H1 (cell line): ENCODE data around the gene RAPGEF6. TPM values are rescaled to one million over a fixed set of nuclear protein-coding genes. Genes with fewer than 3 reads are reported as not detected.

Experiments used
- CTCF ChIA-PET: fragments of 300-600 bp; sonication (Branson Sonifier 250); formaldehyde crosslinking; loops from one replicate; lab custom pipeline; 2021; ENCODE audit not compliant: partially characterized antibody; lab: Charles Lee
- POLR2A ChIA-PET: fragments of 300-600 bp; sonication (Branson Sonifier 250); formaldehyde crosslinking; loops from one replicate; lab custom pipeline; 2021; ENCODE audit warnings: inconsistent platforms; ENCODE audit not compliant: partially characterized antibody; lab: Charles Lee
- DNase-seq, 2 experiments: peaks; one replicate each; pipeline versions ENCODE4 v3.0.0 to v3.0.0-alpha.2; 2010 to 2022; ENCODE audit warnings: low spot score in 2 of 2, low read depth in 1 of 2, mixed read lengths in 1 of 2
- FAIRE-seq: peaks from 2 replicates; lab custom pipeline; 2011; peaks lifted over from hg19 to GRCh38; lab: Jason Lieb, UNC
- H2AFZ ChIP-seq: 2 replicates; pipeline ENCODE4 v1.8.1; 2012; ENCODE audit warnings: low read length, inconsistent platforms
- H2AK5ac ChIP-seq: 2 replicates; pipeline ENCODE4 v1.6.1; 2013; ENCODE audit warnings: low read depth, low read length
- H2BK120ac ChIP-seq: replicated peaks from 2 replicates; pipeline ENCODE3; 2013; ENCODE audit warnings: low read depth, low read length, inconsistent platforms
- H2BK12ac ChIP-seq: 2 replicates; pipeline ENCODE4 v1.6.1; 2013; ENCODE audit warnings: low read depth, low read length
- H2BK15ac ChIP-seq: 2 replicates; pipeline ENCODE4 v1.6.1; 2013; ENCODE audit warnings: low read length
- H2BK20ac ChIP-seq: 2 replicates; pipeline ENCODE4 v1.6.1; 2013; ENCODE audit warnings: low read length
- H2BK5ac ChIP-seq: 2 replicates; pipeline ENCODE4 v1.6.1; 2013; ENCODE audit warnings: low read depth, low read length
- H3K14ac ChIP-seq: 2 replicates; pipeline ENCODE4 v1.6.1; 2013; ENCODE audit warnings: inconsistent platforms; ENCODE audit not compliant: insufficient read length
- H3K18ac ChIP-seq: 2 replicates; pipeline ENCODE4 v1.6.1; 2013; ENCODE audit warnings: low read length; ENCODE audit errors: extremely low read depth
- H3K23ac ChIP-seq: 2 replicates; pipeline ENCODE4 v1.6.1; 2013; ENCODE audit warnings: inconsistent platforms; ENCODE audit not compliant: insufficient read length
- H3K23me2 ChIP-seq: 2 replicates; pipeline ENCODE4 v1.6.1; 2013; ENCODE audit warnings: low read depth, low read length
- H3K27ac ChIP-seq: 2 replicates; pipeline ENCODE4 v1.6.1; 2011; ENCODE audit warnings: low read depth, low read length, inconsistent platforms
- H3K27me3 ChIP-seq, 4 experiments: replicated peaks in 1 of 4; 1 replicate in 1 of 4; 2 replicates in 3 of 4; pipeline versions ENCODE4 v1.6.1 to v1.8.1; 2011 to 2013; ENCODE audit warnings: low read length in 3 of 4, mild to moderate bottlenecking in 3 of 4, inconsistent platforms in 2 of 4, mixed read lengths in 2 of 4, moderate library complexity in 1 of 4; ENCODE audit not compliant: control insufficient read depth in 3 of 4, insufficient read depth in 3 of 4; ENCODE audit errors: extremely low read depth in 1 of 4
- H3K36me3 ChIP-seq, 4 experiments: 2 replicates each; pipeline versions ENCODE4 v1.6.1 to v1.8.1; 2011 to 2013; ENCODE audit warnings: mild to moderate bottlenecking in 4 of 4, low read length in 3 of 4, moderate library complexity in 2 of 4, control low read depth in 1 of 4, inconsistent platforms in 1 of 4; ENCODE audit not compliant: insufficient read depth in 4 of 4, control insufficient read depth in 2 of 4
- H3K4ac ChIP-seq: replicated peaks from 2 replicates; pipeline ENCODE3; 2013; ENCODE audit warnings: low read length, low read depth, mixed read lengths, inconsistent platforms; ENCODE audit not compliant: insufficient read length
- H3K4me1 ChIP-seq, 4 experiments: replicated peaks in 1 of 4; 1 replicate in 1 of 4; 2 replicates in 3 of 4; pipeline versions ENCODE4 v1.6.1 to v1.8.1; 2011 to 2013; ENCODE audit warnings: low read length in 3 of 4, inconsistent platforms in 2 of 4, mixed read lengths in 1 of 4; ENCODE audit not compliant: insufficient read depth in 4 of 4, control insufficient read depth in 3 of 4
- H3K4me2 ChIP-seq, 2 experiments: 2 replicates each; pipeline versions ENCODE4 v1.6.1 to v1.8.1; 2011 to 2013; ENCODE audit warnings: low read depth in 2 of 2, low read length in 2 of 2, control low read depth in 1 of 2, inconsistent platforms in 1 of 2, mild to moderate bottlenecking in 1 of 2; ENCODE audit not compliant: insufficient read depth in 1 of 2
- H3K4me3 ChIP-seq, 4 experiments: fragments of 200-600, 300-600 bp in 1 of 4; sonication (generic), shearing (Covaris generic), sonication (Bioruptor Twin) in 1 of 4; 2 replicates each; pipeline versions ENCODE4 v1.5.1 to v1.8.1; 2011 to 2016; ENCODE audit warnings: low read length in 4 of 4, low read depth in 3 of 4, control low read depth in 2 of 4, inconsistent platforms in 2 of 4, mild to moderate bottlenecking in 2 of 4, mixed read lengths in 1 of 4, moderate library complexity in 1 of 4; ENCODE audit not compliant: insufficient read depth in 2 of 4; ENCODE audit errors: extremely low read depth in 1 of 4
- H3K56ac ChIP-seq: replicated peaks from 2 replicates; pipeline ENCODE3; 2013; ENCODE audit warnings: low read depth, mild to moderate bottlenecking, mixed read lengths, low read length, inconsistent platforms; ENCODE audit not compliant: insufficient read length
- H3K79me1 ChIP-seq: 2 replicates; pipeline ENCODE4 v1.6.1; 2013; ENCODE audit warnings: low read depth, low read length, control low read depth
- H3K79me2 ChIP-seq, 2 experiments: 2 replicates each; pipeline versions ENCODE4 v1.6.1 to v1.8.1; 2012 to 2013; ENCODE audit warnings: low read length in 2 of 2, mild to moderate bottlenecking in 2 of 2, inconsistent platforms in 1 of 2; ENCODE audit not compliant: insufficient read depth in 2 of 2, control insufficient read depth in 1 of 2
- H3K9ac ChIP-seq, 4 experiments: replicated peaks in 1 of 4; 1 replicate in 1 of 4; 2 replicates in 3 of 4; pipeline versions ENCODE4 v1.6.1 to v1.8.1; 2011 to 2013; ENCODE audit warnings: low read depth in 3 of 4, low read length in 3 of 4, control low read depth in 2 of 4, mild to moderate bottlenecking in 2 of 4, moderate library complexity in 2 of 4, inconsistent platforms in 1 of 4; ENCODE audit errors: extremely low read depth in 1 of 4
- H3K9me3 ChIP-seq, 2 experiments: 2 replicates each; pipeline versions ENCODE4 v1.6.1 to v1.8.1; 2012 to 2013; ENCODE audit warnings: mild to moderate bottlenecking in 2 of 2, moderate library complexity in 2 of 2, control low read depth in 1 of 2, inconsistent platforms in 1 of 2, low read depth in 1 of 2, low read length in 1 of 2, mixed read lengths in 1 of 2; ENCODE audit not compliant: insufficient read depth in 2 of 2
- H4K20me1 ChIP-seq, 2 experiments: replicated peaks in 1 of 2; 2 replicates each; pipeline versions ENCODE3 to v1.8.1; 2011 to 2013; ENCODE audit warnings: inconsistent platforms in 2 of 2, low read length in 2 of 2, mild to moderate bottlenecking in 1 of 2; ENCODE audit not compliant: insufficient read depth in 2 of 2, control insufficient read depth in 1 of 2
- H4K5ac ChIP-seq: 2 replicates; pipeline ENCODE4 v1.6.1; 2013; ENCODE audit warnings: low read length, low read depth, mixed read lengths, inconsistent platforms; ENCODE audit not compliant: insufficient read length
- H4K8ac ChIP-seq: 2 replicates; pipeline ENCODE4 v1.8.0; 2013; ENCODE audit warnings: mild to moderate bottlenecking, moderate library complexity, low read length, inconsistent platforms; ENCODE audit not compliant: insufficient read depth; ENCODE audit errors: extremely low read depth
- H4K91ac ChIP-seq: replicated peaks from 2 replicates; pipeline ENCODE3; 2013; ENCODE audit warnings: low read length, mixed read lengths, inconsistent platforms; ENCODE audit not compliant: insufficient read length
- ASH2L ChIP-seq: fragments of 200-600, 300-600 bp; sonication (generic); IDR thresholded peaks from one replicate; pipeline ENCODE4 v1.7.1; 2017; ENCODE audit warnings: low read length
- BCL11A ChIP-seq, 2 experiments: IDR thresholded peaks; one replicate each; pipeline ENCODE4 v1.6.1; 2011; ENCODE audit warnings: low read depth in 2 of 2, low read length in 2 of 2, mild to moderate bottlenecking in 2 of 2
- BRCA1 ChIP-seq: IDR thresholded peaks from 2 replicates; pipeline ENCODE4 v1.6.1; 2012; ENCODE audit warnings: low read depth, low read length, improper control_type of control experiment
- CBX5 ChIP-seq: fragments of 300-800, 300-1000 bp; sonication (generic); IDR thresholded peaks from 2 replicates; pipeline ENCODE4 v1.7.1; 2016; ENCODE audit warnings: antibody characterized with exemption, low read length, low read depth
- CBX8 ChIP-seq: fragments of 300-800, 300-1000 bp; sonication (generic); IDR thresholded peaks from 2 replicates; pipeline ENCODE4 v1.7.1; 2016; ENCODE audit warnings: low read depth, low read length, borderline replicate concordance
- CHD1 ChIP-seq: IDR thresholded peaks from 2 replicates; pipeline ENCODE4 v1.6.1; 2012; ENCODE audit warnings: low read depth, low read length, improper control_type of control experiment
- CHD2 ChIP-seq: IDR thresholded peaks from 2 replicates; pipeline ENCODE4 v1.6.1; 2012; ENCODE audit warnings: low read length, improper control_type of control experiment
- HDAC6 ChIP-seq: IDR thresholded peaks from one replicate; pipeline ENCODE4 v1.7.1; 2012; ENCODE audit warnings: low read depth, mild to moderate bottlenecking, inconsistent platforms, low read length, moderate library complexity
- NANOG ChIP-seq: IDR thresholded peaks from 2 replicates; pipeline ENCODE4 v1.6.1; 2011; ENCODE audit warnings: low read length, low read depth, mild to moderate bottlenecking, inconsistent platforms; ENCODE audit not compliant: insufficient read depth, poor library complexity, severe bottlenecking
- PHF8 ChIP-seq: fragments of 200-600 bp; sonication (generic); conservative IDR thresholded peaks from 2 replicates; pipeline ENCODE4 v1.7.1; 2012; ENCODE audit warnings: low read depth, mild to moderate bottlenecking, inconsistent platforms, low read length, moderate library complexity
- POU5F1 ChIP-seq: IDR thresholded peaks from 2 replicates; pipeline ENCODE4 v1.6.1; 2011; ENCODE audit warnings: low read depth, mild to moderate bottlenecking, low read length, moderate library complexity
- RBBP5 ChIP-seq: IDR thresholded peaks from 2 replicates; pipeline ENCODE4 v1.7.1; 2012; ENCODE audit warnings: low read depth, mild to moderate bottlenecking, inconsistent platforms, low read length, moderate library complexity, borderline replicate concordance
- SIN3A ChIP-seq, 2 experiments: IDR thresholded peaks in 1 of 2; conservative IDR thresholded peaks in 1 of 2; 2 replicates each; pipeline ENCODE4 v1.6.1; 2011 to 2012; ENCODE audit warnings: low read length in 2 of 2, improper control_type of control experiment in 1 of 2, low read depth in 1 of 2, mild to moderate bottlenecking in 1 of 2
- TBP ChIP-seq: IDR thresholded peaks from 2 replicates; pipeline ENCODE4 v1.6.1; 2011; ENCODE audit warnings: low read depth, low read length, improper control_type of control experiment
- polyA plus RNA-seq, 7 experiments: library from polyadenylated mRNA; depleted of rRNA in 3 of 7; stranded (reverse) in 5 of 7; unstranded in 2 of 7; fragments of >200 nt in 5 of 7; fragments of 200-250 nt in 2 of 7; gene quantifications; 1 replicate in 5 of 7; 2 replicates in 1 of 7; 4 replicates in 1 of 7; pipeline versions ENCODE4 v1.2.1 to v1.2.3, GENCODE V29; 2011 to 2013; ENCODE audit warnings: missing spikeins in 2 of 7, mixed read lengths in 2 of 7
- total RNA-seq: library from RNA; stranded (reverse); fragmentation: NEBNext Ultra II Directional; extraction: Animal tissue kit (Norgen Biotek cat#: 25700); gene quantifications from 2 replicates; pipeline ENCODE4 v1.2.1, GENCODE V29; 2021

The RAPGEF6 gene
- total and polyA plus RNA-seq, 2 of the 8 experiments (the other 6 are each of a cell fraction or from before 2014, with no cell fraction given), result 4.8 to 20.0 TPM

GRCh38 chr5:131684595-131684994 is 49.6 kb upstream of the RAPGEF6 start:
- Histone ChIP-seq H2AK5ac (no peak overlapping the region), H3K79me1 (no peaks in the 10 kb centered on the region), H3K9me3 (no peaks in the 10 kb centered on the region), H2BK5ac (no peak overlapping the region), H3K79me2 (no peaks in the 10 kb centered on the region), H3K36me3 (no peaks in the 10 kb centered on the region), H4K8ac (no peak overlapping the region), H3K4me1 (no peaks in the 10 kb centered on the region), H3K27me3 (no peaks in the 10 kb centered on the region), H3K4ac (no peak overlapping the region), H2BK120ac (no peak overlapping the region), H3K27ac (no peak overlapping the region), H4K91ac (no peak overlapping the region), H2BK15ac (no peak overlapping the region), H2BK20ac (no peak overlapping the region), H3K23ac (no peak overlapping the region), H3K23me2 (no peaks in the 10 kb centered on the region), H3K18ac (no peak overlapping the region), H4K20me1 (no peaks in the 10 kb centered on the region), H3K4me3 (no peak overlapping the region), H2BK12ac (no peak overlapping the region), H2AFZ (no peak overlapping the region), H4K5ac (no peak overlapping the region), H3K56ac (no peak overlapping the region), H3K4me2 (no peak overlapping the region), H3K9ac (no peak overlapping the region), H3K14ac (no peak overlapping the region)
- POLR2A ChIA-PET, result no interaction called here
- CTCF ChIA-PET, result no interaction called here
- DNase-seq (no peak), FAIRE-seq (no peak)
- TF ChIP-seq NANOG, result no peak
- TF ChIP-seq CHD1, result no peak
- no peak for TF ChIP-seq POU5F1
- TF ChIP-seq CBX5, result no peak
- TF ChIP-seq TBP, result no peak
- no peak for TF ChIP-seq BCL11A (IDR thresholded peaks at IDR 0.05; ENCODE audit: low read depth in 2 of 2, low read length in 2 of 2)
- TF ChIP-seq SIN3A (conservative IDR thresholded peaks at IDR 0.05 in 1 of 2, IDR thresholded peaks at IDR 0.05 in 1 of 2; ENCODE audit: low read depth in 1 of 2, low read length in 2 of 2), result no peak
- TF ChIP-seq PHF8, result no peak
- TF ChIP-seq BRCA1, result no peak
- TF ChIP-seq CHD2, result no peak
- TF ChIP-seq HDAC6, result no peak
- TF ChIP-seq ASH2L, result no peak
- TF ChIP-seq CBX8, result no peak
- no peak for TF ChIP-seq RBBP5
